GM21825 (cell line): Measurements from ENCODE around the gene LENEP.

Source experiments
- ATAC-seq: cut with Tn5 transposase; IDR thresholded peaks from one replicate; pipeline ENCODE4 v1.9.1; 2021; ENCODE audit warnings: mild to moderate bottlenecking, moderate library complexity; ENCODE audit not compliant: unreplicated experiment

Gene LENEP

DNA sequence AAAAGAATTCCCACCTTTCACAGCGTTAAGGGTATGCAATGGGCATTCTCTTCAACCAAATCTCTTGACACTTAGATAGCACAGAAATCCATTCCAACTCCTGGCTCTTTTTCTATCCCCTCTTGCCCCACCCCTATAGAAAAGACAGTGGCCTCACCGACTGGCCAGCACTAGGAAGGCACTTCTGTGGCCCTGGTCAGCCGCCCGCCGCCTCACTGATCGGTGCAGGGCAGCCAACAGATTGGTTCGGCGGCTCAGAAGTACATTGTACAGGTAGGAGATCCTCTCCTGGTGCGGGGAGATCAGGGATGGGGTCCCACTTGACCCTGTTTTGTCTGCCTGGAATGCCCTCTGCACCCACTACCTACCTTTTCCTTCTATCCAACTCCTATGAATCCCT, 30.9 kb downstream of the LENEP start:
- ATAC-seq: no peak

DNA sequence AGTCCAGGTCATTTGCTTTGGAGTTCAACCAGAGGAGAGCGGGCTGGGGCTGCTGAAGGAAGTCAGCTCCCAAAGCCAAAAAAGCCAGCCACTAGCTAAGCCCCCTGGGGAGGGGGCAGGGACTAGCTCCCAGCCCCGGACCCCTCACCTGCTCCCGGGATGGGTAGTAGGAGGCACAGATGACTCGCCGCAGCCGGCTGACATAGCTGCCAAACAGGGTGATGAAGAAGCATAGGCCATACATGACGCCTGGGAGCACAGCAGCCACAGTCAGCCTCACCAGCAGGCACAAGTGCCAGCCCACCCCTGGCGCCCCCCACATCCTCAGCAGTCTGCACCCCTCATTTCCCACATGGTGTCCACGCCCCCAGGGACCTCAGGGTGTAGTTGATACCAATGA, 32.8 kb downstream of the LENEP start:
- no peak for ATAC-seq

DNA sequence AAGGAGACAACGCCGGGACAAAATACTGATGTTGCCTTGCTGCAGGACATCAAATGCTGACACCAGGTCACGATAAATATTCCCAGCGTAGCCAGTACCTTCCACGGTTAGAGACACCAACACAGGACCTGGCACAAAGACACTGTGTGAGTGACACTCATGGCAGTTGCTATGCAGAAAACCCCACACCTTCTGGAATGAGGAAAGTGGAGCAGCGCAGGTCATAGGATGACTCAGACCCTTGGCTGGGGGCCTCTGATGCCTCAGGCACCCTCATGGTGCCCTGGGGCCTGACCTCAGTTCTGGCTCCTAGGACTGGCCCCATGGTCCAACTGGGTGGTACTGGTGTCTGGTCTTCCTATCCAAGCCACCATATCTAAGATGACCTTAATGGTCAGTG, 33.2 kb downstream of the LENEP start:
- no peak for ATAC-seq

DNA sequence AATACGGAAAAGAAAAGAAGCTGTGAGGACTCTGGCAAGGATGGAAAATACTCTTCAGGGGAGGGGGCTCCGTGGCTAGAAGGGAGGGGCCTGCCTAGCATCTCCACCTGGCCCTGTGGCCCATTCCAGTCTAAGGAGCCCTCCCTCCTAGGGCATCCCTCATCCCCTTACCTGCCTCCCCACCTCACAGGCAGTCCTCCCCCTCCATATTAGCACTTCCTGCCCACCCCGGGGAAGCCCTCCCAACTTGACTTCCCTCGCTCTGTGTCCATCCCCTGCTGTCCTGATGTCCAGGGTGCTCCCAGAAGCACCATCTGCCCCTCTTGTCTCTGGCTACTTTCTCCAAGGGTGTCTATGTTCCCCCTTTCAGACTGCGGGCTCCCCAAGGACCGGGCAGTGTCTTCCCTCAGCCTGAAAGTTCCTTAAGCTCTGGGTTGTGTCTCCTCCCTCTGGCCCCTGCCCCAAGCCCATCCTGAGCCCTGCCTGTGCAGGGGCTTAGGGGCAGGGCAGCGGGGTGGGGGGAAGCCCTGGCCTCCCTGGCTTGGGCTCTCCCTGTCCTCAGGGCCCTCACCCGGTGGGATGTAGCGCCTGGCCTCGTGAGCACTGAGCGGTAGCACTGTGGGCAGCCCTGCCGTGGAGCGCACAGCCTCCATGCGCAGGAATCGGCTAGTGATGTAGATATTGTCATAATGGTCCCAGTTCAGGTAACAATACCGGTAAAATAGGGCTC, 36.3 kb downstream of the LENEP start:
- no peak for ATAC-seq

DNA sequence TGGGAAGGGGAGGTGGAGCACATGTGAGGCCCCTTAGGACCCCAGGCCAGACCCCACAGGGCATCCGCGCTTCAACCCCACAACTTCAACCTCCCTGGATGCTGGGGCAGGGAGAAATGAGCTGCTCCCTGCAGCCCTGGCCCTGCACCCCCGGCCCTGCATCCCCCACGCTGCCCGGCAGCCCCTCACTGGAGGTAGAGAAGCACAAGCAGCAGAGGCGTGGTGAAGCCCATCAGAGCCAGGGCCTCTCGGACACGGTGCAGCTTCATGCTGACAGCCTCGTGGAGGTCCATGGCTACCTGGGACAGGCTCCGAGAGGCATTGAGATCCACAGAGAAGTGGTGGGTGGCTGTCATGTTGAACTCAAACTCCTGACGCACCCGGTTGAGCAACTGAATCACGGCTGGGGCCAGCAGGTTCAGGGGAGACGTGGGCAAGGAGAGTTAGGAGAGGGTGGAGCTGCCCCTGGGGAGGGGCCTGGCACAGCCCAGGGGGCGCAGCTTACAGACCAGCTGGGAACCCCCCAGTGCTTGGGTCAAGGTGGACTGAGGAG, 36.9 kb downstream of the LENEP start:
- no peak for ATAC-seq

DNA sequence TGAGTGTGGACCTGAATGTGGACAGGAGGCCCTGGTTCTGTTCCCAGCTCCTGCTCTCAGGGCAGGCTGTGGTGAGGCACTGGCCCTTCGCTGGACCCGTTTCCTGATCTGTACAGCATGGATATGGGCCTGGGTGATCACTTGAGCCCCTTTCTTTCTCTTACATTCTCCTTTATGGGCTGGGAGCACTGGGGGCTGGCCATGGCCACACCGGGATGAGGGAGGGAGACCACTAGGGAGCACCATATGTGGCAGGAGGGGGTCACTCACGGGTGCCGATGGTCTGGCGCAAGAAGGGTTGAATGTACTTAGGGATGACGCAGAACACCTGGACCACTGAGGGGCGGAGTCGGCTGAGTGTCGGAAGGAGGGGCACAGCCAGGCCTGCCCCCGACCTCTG, 37.5 kb downstream of the LENEP start:
- ATAC-seq: no peak

DNA sequence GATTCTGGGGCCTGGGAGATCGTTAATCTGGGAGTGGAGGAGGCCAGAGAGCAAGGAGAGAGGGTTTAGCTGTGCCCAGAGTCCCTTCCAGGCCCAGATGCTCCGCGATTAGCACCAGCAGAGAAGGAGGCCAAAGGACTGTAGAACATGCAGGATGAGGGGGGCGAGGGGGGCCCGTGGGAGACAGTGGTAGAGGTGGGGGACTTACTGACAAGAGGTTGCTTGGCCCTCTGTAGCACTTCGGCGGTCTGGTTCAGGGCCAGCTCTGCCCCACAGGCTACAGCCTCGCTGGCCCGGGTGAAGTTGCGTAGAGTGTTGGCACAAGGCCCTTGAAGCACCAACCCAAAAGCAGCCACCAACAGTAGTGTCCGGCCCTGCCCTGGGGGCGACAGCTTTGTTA, 39.5 kb downstream of the LENEP start:
- ATAC-seq: no peak

DNA sequence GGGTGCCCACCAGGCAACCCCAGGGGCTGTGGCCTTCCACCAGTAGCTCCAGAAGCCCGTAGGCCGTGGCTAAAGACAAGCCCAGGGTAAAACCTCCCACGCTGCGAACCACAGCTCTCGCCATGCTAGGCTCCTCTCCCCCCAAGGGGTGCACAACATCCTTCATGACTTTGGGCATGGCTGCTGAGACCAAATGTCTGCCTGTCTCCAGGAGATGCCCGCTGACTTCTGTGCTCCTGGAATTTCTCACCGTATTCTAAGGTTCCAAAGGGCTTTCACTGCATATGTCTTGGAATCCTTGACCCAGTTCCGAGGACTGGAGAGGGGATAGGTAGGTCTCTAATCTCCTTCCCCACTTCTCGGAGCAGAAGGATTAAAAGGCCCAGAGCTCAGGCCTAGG, 40.1 kb downstream of the LENEP start, which contains the start of the genes DCST1 and DCST2:
TSS of gene DCST1 (plus strand) at position 301 of the 400 bp plus-strand sequence. CDS start 213 bp downstream, outside the sequence.
TSS of gene DCST2 (minus strand) at position 258 of the 400 bp plus-strand sequence. CDS start at position 178, 80 bp downstream.
- ATAC-seq: no peak

DNA sequence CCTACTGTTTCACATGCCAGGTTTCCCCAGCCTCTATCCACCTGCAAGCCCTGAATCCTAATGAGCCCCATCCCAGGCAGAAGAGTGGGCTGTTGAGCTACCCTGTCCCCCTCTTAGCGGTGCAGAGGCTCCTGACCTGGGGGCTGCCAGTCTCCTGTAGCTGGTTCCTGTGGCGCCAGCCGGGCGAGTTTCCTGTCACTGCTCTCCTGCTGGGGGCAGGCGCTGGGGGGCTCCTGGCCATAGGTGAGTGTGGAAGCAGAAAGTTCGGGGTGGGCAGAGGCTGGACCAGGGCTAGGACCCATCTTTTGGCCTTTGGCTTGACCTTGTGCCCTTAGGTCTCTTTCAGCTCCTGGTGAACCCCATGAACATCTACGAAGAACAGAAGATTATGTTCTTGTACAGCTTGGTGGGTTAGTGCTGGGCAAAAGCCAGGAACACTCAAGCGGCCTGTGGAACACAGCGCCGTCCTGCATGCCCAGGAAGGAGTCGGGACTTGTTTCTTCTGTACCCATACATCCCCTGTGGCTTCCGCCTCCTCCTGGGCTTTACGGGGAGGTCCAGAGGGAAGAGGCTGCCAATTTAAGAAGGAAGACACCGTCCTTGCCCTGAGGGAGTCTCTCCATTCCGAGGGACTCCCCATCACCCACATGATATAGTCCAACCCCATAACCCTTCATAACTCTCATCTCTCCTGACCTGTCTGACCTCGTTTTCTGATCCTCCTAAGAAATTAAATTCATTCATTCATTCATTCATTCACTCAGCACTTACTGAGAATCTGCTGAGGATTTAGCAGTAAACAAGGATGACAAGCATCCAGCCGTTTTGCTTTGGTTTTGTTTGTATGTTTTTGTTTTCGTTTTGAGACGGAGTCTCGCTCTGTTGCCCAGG, 41.2 kb downstream of the LENEP start:
- ATAC-seq: no peak

DNA sequence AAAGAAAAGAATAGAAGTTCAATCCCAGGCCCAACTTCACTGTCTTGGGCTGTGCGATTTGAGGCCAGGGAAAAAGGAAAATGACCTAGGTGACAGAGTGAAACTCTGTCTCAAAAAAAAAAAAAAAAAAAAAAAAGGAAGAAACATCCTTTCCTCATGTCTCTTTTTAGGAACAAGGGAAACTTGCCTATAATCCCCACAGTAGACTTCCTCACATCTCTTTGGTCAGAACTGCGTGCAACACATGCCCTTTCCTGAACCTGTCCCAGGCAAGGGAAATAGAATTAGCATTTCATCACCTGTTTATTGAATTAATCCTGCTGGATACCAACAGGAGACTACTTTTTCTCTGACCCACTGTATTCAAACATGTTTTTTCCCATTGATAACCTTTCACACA, 42.5 kb downstream of the LENEP start:
- ATAC-seq: no peak

DNA sequence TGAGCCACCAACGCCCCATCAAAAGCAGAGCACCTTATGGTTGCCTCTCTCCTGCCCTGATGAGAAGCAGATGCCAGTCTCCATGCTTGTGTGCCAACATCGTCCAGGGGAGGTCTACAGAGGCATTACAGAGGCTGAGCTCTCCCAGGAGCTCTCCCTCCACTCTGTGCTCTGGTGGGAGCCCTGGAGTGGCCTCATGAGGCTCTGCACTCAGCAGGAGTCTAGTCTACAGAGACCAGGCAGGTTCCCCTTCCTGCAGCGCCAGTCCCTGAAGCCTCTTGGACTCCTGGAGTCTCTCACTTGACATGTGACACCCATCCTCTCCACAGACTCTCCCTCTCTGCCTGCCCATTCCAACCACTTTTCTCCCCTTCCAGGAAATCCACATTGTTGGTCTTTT, 43.7 kb downstream of the LENEP start:
- ATAC-seq: no peak

DNA sequence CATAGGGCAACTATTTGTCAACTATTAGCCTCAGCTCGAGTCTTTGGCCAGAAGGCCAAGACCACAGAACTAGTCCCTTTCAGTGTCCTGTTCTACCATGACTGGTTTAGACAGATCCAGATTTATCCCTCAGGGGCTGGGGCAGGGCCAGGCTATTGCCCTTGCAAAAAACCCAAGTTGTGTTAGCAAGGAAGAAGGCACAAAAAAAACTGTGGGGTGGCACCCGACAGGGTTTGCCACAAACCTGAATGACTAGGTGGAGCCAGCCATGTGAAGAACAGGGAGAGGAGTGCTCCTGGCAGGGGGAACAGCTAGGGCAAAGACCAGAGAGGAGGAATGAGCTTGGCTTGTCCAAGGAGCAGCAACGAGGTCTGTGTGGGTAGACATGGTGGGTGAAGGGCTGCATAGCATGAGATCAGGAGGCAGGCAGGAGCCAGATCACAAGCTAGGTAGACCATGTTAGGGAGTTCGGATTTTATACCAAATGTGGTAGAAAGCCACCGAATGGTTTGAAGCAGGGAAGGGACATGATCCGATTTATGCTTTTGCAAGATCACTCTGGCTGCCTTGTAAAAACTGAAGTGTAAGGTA, 44.6 kb downstream of the LENEP start:
- ATAC-seq: no peak

DNA sequence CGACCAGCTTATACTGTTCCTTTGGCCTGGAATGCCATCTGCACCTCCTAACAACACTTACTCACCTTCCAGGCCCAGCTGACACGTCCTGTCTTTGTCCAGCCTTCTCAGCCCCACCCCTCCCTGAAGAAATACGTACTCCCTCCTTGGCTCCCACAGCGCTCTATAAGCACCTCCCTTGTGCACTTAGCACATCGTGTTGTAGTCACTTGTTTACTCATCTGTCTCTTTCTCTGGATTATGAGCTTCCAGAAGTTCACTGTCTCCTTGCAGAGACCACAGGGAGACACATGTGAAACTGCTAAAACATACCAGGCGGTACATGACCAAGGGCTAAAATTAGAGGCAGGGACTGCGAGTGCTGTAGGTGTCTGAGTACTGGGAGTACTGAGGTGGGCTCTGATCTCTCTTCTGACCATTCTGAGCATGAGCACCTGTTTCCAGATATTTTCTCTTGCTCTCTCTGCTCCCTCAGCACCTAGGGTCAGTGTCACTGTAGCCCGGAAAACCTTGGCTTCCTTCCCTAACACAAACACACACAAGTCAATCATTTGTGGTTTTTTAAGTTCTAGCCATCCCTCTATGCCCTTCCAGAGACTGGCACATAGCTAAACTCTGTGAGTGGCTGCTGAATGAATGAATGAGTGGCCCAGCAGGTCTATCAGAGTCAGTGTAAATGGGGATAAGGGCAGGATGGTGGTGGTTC, 45.4 kb downstream of the LENEP start:
- no peak for ATAC-seq

DNA sequence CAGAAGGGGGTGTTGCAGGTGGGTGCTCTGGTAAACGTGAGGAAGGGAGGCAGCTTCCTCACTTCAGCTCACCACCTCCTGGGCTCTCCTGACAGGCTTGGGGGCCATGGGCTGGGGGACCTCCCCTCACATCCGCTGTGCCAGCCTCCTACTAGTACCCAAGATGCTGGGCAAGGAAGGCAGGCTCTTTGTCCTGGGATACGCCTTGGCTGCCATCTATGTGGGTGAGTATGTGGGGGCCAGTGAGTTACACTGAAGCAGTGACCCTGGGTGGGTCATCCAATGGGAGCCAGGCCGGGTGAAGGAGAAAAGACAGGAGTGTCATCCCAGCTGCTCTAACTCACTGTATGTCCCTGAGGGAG, 45.9 kb downstream of the LENEP start:
- ATAC-seq: no peak

DNA sequence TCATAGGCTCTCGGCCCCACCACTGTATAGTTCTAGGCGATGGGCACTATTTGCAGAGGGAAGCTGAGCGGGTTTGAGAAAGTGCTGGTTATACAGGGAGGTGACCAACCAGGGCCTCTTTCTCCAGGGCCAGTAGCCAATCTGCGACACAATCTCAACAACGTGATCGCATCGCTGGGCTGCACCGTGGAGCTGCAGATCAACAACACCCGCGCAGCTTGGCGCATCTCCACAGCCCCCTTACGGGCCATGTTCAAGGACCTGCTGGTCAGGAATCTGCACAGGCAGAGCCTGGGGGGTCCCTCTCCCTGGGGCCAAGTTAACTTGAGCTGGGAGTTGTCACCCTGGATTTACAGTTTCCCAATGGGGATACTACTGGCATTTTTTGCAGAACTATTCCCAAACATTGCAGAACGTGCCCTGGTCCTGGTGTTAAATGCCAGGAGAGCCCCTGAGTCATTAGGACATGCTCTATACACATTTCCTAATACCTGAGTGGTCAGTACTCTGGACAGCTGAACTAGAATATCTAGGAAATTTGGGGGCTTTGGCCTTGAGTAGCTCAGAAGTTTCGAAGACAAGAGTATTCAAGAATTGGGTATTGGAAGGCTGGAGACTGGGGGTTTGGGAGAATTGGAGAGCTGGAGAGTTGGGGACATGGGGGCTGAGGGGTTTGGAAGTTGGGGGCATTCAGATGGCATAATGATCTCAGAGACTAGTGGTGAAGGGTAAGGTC, 47.1 kb downstream of the LENEP start:
- ATAC-seq: no peak

DNA sequence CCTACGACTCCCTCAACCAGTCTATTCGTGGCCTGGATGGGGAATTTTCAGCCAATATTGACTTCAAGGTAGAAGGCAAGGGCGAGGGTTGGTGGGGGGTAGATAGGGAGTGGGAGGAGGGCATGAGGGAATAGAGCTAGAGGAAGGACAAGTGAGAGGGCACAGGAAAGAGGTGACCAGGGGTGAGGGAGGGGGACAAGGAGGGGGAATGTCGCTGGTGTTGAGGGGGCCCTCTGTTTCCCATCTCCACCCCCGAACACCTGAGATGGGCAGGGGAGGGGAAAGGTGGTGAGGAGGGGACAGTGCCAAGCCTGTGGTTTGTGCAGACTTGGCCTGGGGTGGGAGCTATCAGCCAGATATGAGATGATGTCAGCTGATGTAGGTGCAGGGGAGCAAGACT, 49.4 kb downstream of the LENEP start:
- no peak for ATAC-seq

DNA sequence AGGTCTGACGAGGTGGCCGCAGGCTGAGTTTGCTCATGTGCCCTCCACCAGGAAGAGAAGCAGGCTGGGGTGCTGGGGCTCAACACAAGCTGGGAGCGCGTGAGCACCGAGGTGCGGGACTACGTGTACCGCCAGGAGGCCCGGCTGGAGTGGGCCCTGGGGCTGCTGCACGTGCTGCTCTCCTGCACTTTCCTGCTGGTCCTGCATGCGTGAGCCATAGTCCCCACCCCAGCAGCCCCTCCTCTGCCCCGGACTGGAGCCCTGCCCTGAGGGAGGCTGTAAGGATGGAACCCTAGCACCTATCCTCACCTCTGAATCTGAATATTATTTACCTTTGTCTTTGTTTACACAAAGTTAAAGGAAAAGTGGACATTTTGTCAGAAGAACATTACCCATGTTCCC, 49.9 kb downstream of the LENEP start:
- ATAC-seq: no peak

DNA sequence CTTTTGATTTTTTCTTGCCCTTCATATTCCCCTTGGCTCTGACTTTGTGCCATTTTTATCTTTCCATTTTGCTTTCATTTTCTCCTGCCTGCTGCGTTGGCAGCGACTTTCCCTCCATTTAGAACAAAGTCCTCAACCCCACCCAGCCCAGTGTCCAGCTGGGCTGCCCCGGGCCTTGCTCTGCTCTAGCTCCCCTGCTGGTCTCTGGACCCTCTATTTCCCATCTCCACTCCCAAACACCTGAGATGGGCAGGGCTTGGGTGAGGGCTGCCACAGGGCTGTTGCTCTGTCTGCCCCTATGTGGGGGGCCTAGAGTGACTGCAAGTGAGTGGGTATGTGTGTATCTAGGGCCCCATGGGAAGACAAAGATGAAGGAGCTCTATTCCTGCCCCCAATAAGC, 50.4 kb downstream of the LENEP start:
- no peak for ATAC-seq
